SK-N-DZ (cell line): ENCODE results near the gene IGSF10.

ENCODE experiments used
- DNase-seq: peaks from one replicate; pipeline ENCODE4 v3.0.0-alpha.2; 2015; ENCODE audit warnings: low spot score
- small RNA-seq, 2 experiments: library from RNA; depleted of rRNA; stranded (forward); fragments of <200 nt; gene quantifications; one replicate each; pipeline ENCODE3, GENCODE V24; 2014

IGSF10 gene

DNA sequence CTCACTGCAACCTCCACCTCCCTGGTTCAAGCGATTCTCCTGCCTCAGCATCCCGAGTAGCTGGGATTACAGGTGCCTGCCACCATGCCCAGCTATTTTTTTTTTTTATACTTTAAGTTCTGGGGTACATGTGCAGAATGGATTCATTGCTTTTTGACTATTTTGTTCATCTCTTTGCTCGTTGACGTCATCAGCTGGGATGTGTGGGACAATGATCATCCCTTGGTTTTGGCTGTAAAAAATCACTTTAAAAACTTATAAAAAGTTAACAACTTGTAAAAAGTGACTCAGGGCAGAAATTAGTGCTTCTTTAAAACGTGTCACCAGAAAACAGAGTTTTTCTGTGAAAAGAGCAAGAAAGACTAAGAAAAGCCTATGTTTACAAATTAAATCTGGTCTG lies 37.8 kb downstream of the IGSF10 start:
- no peak for DNase-seq

DNA sequence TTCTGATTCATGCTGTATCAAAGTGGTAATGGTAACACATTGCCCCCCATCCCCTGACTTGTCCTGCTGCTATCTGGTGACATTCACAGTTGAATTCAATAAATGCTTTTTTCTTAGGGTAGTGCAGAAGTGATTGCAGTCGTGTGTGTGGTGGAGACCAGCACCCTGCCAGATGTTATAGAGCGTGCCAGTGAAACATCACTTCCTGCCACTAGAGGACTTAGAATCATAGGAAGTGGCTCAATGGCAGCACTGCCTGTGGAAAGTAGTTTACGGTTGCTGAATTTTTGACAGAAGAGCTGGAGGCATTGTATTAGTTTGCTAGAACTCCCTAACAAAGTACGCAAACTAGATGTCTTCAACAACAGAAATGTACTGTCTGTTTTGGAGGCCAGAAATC lies 38.9 kb downstream of the IGSF10 start:
- no peak for DNase-seq

DNA sequence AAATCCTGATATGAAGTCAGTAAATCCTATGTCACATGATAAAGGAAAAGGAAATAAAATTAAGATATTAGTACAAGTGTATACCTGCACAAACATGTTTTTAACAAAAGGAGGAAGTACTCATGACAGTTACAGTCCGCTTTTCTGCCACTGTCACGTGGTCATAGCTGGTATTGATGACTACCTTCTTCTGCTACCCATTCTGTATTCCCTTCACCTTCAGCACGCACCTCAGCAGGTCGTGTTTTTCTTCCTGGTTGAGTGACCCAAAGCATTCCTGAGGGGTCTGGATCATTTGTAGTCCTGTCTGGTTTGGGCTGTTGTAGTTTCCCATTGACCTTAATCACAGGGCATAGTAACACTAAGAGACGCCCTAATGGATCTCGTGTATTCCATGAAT lies 41.1 kb downstream of the IGSF10 start:
- DNase-seq = no peak

DNA sequence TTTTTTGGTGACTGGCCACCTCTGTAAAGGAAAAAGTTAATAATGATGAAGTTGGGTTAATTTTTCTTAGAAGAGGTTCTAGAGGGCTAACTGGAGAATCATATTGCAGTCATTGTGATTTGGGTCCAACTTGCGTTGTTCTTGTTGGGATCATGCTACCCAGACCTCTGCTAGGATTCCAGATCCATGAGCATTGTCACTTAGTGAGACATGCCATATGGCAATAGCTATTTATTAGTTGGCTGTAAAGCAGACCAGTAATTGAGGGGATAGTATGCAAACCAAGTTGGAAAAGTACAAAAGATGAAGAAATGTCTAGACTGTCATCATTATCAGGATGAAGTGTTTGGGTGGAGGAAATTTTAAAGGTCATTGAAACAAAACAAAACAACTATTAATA lies 45.6 kb downstream of the IGSF10 start:
- DNase-seq = no peak

DNA sequence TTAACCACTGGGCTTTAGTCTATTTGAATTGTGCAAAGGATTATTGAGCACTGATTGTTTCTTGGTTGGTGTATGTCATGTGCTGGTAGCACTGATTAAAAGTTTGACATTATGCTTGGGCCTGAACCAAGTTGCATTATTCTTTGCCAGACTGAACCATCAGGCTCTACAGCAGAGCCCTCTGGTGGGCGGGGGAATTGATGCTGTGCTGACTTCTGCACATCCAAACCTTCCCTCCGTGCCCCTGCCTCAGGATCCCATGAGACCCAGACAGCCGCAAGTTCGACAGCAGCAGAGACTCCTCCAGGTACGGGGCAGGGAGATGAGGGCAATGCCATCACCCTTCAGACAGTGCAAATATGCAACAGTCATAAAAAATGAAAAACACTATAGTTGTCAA lies 47.9 kb downstream of the IGSF10 start:
- DNase-seq = no peak

Small RNAs within 50 kb of the gene (small RNA-seq; reads per million reads assigned to genes)
- gene AC117454.1 = 0 reads per million in 2 experiments
